Ishikawa (cell line): ENCODE data around the gene UNC45A.

Experiments
- CEBPB ChIP-seq: IDR thresholded peaks from 2 replicates; pipeline ENCODE4 v1.6.1; 2012
- CREB1 ChIP-seq: IDR thresholded peaks from 2 replicates; pipeline ENCODE4 v1.6.1; 2012; ENCODE audit warnings: low read depth
- EGR1 ChIP-seq: IDR thresholded peaks from 2 replicates; pipeline ENCODE4 v1.6.1; 2012
- EP300 ChIP-seq: IDR thresholded peaks from 2 replicates; pipeline ENCODE4 v1.6.1; 2012; ENCODE audit warnings: borderline replicate concordance
- FOXM1 ChIP-seq: IDR thresholded peaks from 2 replicates; pipeline ENCODE4 v1.6.1; 2012; ENCODE audit warnings: low read depth, borderline replicate concordance
- MAX ChIP-seq: IDR thresholded peaks from 2 replicates; pipeline ENCODE4 v1.6.1; 2012
- NFIC ChIP-seq: IDR thresholded peaks from 2 replicates; pipeline ENCODE4 v1.6.1; 2012
- RAD21 ChIP-seq: IDR thresholded peaks from 2 replicates; pipeline ENCODE4 v1.6.1; 2012; ENCODE audit warnings: low read depth
- REST ChIP-seq: IDR thresholded peaks from 2 replicates; pipeline ENCODE4 v1.6.1; 2012; ENCODE audit warnings: low read depth, mild to moderate bottlenecking
- TAF1 ChIP-seq: IDR thresholded peaks from 2 replicates; pipeline ENCODE4 v1.6.1; 2012; ENCODE audit warnings: low read depth, mild to moderate bottlenecking
- TCF12 ChIP-seq: IDR thresholded peaks from 2 replicates; pipeline ENCODE4 v1.6.1; 2012; ENCODE audit warnings: low read depth
- TEAD4 ChIP-seq: IDR thresholded peaks from 2 replicates; pipeline ENCODE4 v1.6.1; 2012
- USF1 ChIP-seq: IDR thresholded peaks from 2 replicates; pipeline ENCODE4 v1.6.1; 2012
- YY1 ChIP-seq: IDR thresholded peaks from 2 replicates; pipeline ENCODE4 v1.6.1; 2012; ENCODE audit warnings: low read depth
- ZBTB7A ChIP-seq: IDR thresholded peaks from 2 replicates; pipeline ENCODE4 v1.6.1; 2012; ENCODE audit warnings: low read depth

Gene UNC45A

DNA sequence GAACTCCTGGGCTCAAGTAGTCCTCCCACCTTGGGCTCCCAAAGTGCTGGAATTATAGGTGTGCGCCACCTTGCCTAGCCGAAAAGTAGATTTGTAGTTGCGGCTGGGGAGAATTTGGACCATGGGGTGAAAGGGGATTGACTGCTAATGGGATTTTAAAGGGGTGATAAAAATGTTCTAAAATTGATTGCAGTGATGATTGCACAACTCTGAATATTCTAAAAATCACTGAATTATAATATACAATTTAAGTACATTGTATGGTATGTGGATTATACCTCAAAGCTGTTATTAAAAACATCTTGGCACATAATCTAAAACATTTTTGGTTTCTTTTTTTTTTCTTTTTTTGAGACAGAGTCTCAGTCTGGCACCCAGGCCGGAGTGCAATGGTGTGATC lies 55.4 kb downstream of the UNC45A start:
- TF ChIP-seq FOXM1 = no peak
- no peak for TF ChIP-seq ZBTB7A
- TF ChIP-seq MAX = no peak
- no peak for TF ChIP-seq EGR1
- TF ChIP-seq REST = no peak
- no peak for TF ChIP-seq TEAD4
- no peak for TF ChIP-seq RAD21
- TF ChIP-seq TAF1 = no peak
- TF ChIP-seq CREB1 = no peak
- no peak for TF ChIP-seq EP300
- TF ChIP-seq NFIC = no peak
- TF ChIP-seq TCF12 = no peak
- TF ChIP-seq USF1 = no peak
- no peak for TF ChIP-seq CEBPB
- no peak for TF ChIP-seq YY1

DNA sequence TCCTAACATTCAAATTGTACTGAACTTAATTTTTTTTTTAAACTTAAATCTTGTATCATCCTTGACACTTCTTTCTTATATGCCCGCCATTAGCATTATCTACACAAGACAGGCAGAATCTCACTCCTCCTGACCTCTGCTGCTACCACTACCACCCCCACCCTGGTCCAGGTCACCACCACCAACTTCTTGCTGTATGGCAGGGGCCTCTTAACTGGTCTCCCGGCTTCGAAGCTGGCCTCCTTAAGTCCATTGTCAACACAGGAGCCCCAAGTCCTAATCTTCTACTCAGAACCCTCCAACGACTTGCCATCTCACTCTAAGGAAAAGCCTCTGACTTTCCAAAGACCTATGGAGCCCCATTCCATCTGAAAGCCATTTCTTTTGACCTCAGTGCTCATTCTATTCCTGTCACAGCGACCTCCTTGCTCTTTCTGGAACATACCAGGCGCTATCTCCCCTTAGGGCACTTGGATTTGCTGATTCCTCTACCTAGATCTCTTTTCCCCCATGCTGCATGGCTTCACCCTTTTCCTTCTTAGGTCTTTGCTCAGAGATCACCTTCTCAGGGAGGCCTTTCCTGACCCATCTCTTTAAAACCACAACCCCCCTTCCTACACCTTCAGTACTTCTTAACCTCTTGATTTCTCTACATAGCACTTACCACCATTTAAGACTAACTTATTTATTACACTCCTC lies 56.7 kb downstream of the UNC45A start:
- TF ChIP-seq RAD21 (no peak), ZBTB7A (no peak)

- no peak for TF ChIP-seq NFIC
- TF ChIP-seq TEAD4 = no peak
- TF ChIP-seq EGR1 = no peak
- no peak for TF ChIP-seq ZBTB7A
- no peak for TF ChIP-seq TAF1
- no peak for TF ChIP-seq FOXM1
- no peak for TF ChIP-seq MAX
- TF ChIP-seq EP300 = no peak
- TF ChIP-seq USF1 = no peak
- no peak for TF ChIP-seq CEBPB
- no peak for TF ChIP-seq TCF12
- TF ChIP-seq REST = no peak
- TF ChIP-seq YY1 = no peak; the same call in 1 of the 2 replicates
- no peak for TF ChIP-seq CREB1
Measured at GRCh38 chr15:90994059-90994416, 59.0 kb downstream of the UNC45A start.

DNA sequence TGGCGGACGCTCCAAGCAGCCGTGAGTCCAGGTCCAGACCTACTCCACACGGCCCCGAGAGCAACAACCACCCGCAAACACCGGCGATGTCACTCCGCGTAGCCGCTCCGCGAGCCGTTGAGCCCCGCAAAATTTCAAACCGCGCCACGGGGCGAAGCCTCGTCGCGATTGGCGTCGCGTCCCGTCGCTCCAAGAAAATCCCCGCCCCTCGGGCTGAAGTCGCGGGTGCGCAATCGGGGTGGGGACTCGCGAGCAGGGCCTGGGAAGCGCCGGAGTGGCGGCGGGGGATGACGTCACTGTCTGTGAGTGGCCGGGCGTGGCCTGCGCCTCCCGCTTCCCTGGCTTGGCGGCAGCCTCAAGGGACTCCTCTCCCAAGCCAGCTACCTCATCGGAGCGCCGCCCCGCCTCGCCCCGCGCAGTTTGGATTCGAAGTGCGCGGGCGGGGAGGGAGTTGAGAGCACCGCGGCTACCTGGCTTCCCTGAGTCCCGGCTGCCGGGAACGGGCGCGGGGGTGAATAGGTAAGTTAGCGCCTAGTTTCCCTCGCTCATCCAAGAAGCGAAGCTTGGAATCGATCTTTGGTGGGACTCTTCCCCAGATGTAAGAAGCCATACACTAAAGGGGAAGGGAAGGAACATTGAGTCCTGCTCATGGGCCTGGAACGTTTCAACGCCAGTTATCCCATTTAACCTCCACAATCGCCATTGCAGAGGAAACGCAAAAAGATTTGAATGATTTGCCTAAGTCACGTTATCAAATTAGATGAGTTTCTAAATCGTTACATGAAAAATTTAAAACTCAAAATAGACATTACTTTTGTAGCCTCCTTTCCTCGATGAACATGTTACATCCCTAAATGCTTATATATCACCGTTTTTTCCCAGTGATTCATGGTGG lies 59.6 kb downstream of the UNC45A start, which contains the start of gene PRC1:
Gene PRC1, minus strand, starts transcription at position 119 of the 895 bp plus-strand sequence. Its CDS starts 118 bp downstream, at position 1.
- TF ChIP-seq ZBTB7A = no peak
- TF ChIP-seq EGR1 = peak; percentile 70; the same call in 1 of the 2 replicates
- no peak for TF ChIP-seq REST
- TF ChIP-seq NFIC = no peak
- no peak for TF ChIP-seq CEBPB
- peak; percentile 83 for TF ChIP-seq MAX
- peak; percentile 91 for TF ChIP-seq CREB1
- TF ChIP-seq YY1 = peak; percentile 25; the same call in 1 of the 2 replicates
- peak; percentile 99 for TF ChIP-seq FOXM1
- peak; percentile 18; the same call in 1 of the 2 replicates for TF ChIP-seq EP300
- peak; percentile 84 for TF ChIP-seq TAF1
- TF ChIP-seq TEAD4 = peak; percentile 21; the same call in 1 of the 2 replicates
- peak; percentile 33 for TF ChIP-seq TCF12
- TF ChIP-seq RAD21 = no peak
